Loucy (cell line): ENCODE measurements around the gene HOXA13.

Source experiments
- H2AFZ ChIP-seq: fragments of 200-600 bp; sonication (generic); 2 replicates; pipeline ENCODE4 v1.6.0; 2016; ENCODE audit warnings: antibody characterized with exemption, mild to moderate bottlenecking, low read length, moderate library complexity
- H3F3A ChIP-seq: fragments of 200-600 bp; 2 replicates; pipeline ENCODE4 v1.6.0; 2016; ENCODE audit warnings: antibody characterized with exemption, low read depth, mild to moderate bottlenecking
- H3K27me3 ChIP-seq: fragments of 200-600 bp; sonication (generic); 2 replicates; pipeline ENCODE4 v1.6.1; 2014; ENCODE audit warnings: low read length, mild to moderate bottlenecking; ENCODE audit not compliant: insufficient read depth, poor library complexity, severe bottlenecking
- H3K36me3 ChIP-seq: fragments of 200-600 bp; sonication (generic); 2 replicates; pipeline ENCODE4 v1.6.1; 2016; ENCODE audit warnings: low read length; ENCODE audit not compliant: insufficient read depth
- H3K4me1 ChIP-seq: fragments of 200-600 bp; sonication (generic); 2 replicates; pipeline ENCODE4 v1.5.1; 2014; ENCODE audit warnings: low read length, mild to moderate bottlenecking; ENCODE audit not compliant: insufficient read depth, poor library complexity, severe bottlenecking
- H3K4me2 ChIP-seq: fragments of 200-600 bp; sonication (generic); 2 replicates; pipeline ENCODE4 v1.6.0; 2014; ENCODE audit warnings: antibody characterized with exemption, low read length, low read depth, mild to moderate bottlenecking; ENCODE audit not compliant: poor library complexity, severe bottlenecking
- H3K4me3 ChIP-seq: fragments of 200-600 bp; sonication (generic); 2 replicates; pipeline ENCODE4 v1.5.1; 2014; ENCODE audit warnings: low read length, mild to moderate bottlenecking, mixed read lengths; ENCODE audit not compliant: poor library complexity, severe bottlenecking
- H3K79me2 ChIP-seq: fragments of 200-600 bp; sonication (generic); 2 replicates; pipeline ENCODE4 v1.6.1; 2014; ENCODE audit warnings: low read length; ENCODE audit not compliant: insufficient read depth
- H3K9ac ChIP-seq: fragments of 200-600 bp; sonication (generic); 2 replicates; pipeline ENCODE4 v1.6.0; 2014; ENCODE audit warnings: mild to moderate bottlenecking, low read depth, low read length, moderate library complexity; ENCODE audit not compliant: poor library complexity, severe bottlenecking
- H3K9me2 ChIP-seq: fragments of 200-600 bp; sonication (generic); replicated peaks from 2 replicates; pipeline ENCODE4 v1.6.1; 2016; ENCODE audit warnings: low read depth, low read length, mixed read lengths
- H3K9me3 ChIP-seq: fragments of 200-600 bp; sonication (generic); 2 replicates; pipeline ENCODE4 v1.6.1; 2014; ENCODE audit warnings: mild to moderate bottlenecking, antibody characterized with exemption, low read length, low read depth; ENCODE audit not compliant: insufficient read depth
- H4K20me1 ChIP-seq: fragments of 200-600 bp; sonication (generic); 2 replicates; pipeline ENCODE4 v1.6.0; 2014; ENCODE audit warnings: antibody characterized with exemption, low read length, mild to moderate bottlenecking; ENCODE audit not compliant: insufficient read depth, poor library complexity, severe bottlenecking
- CTCF ChIP-seq: fragments of 200-600 bp; sonication (generic); conservative IDR thresholded peaks from 2 replicates; pipeline ENCODE4 v1.5.1; 2014; ENCODE audit warnings: mild to moderate bottlenecking, antibody characterized with exemption, low read length
- EZH2phosphoT487 ChIP-seq: fragments of 200-600 bp; IDR thresholded peaks from 2 replicates; pipeline ENCODE4 v1.6.1; 2018; ENCODE audit warnings: antibody characterized with exemption, mild to moderate bottlenecking, moderate library complexity, borderline replicate concordance

The HOXA13 gene

GRCh38 chr7:27196287-27196767, 3.6 kb downstream of the HOXA13 start:
- H3K9ac ChIP-seq, result peak overlapping the region; percentile 99
- no peak for TF ChIP-seq EZH2phosphoT487
- TF ChIP-seq CTCF, result peak; percentile 88
- peaks cover 16% of the 10 kb centered on the region for H3K27me3 ChIP-seq
- peaks cover 11% of the 10 kb centered on the region for H3K36me3 ChIP-seq
- peak overlapping the region; percentile 98 for H3K4me2 ChIP-seq
- H3K4me3 ChIP-seq, result peak overlapping the region; percentile 91
- H4K20me1 ChIP-seq, result peaks cover 60% of the 10 kb centered on the region
- H3K4me1 ChIP-seq, result peaks cover 34% of the 10 kb centered on the region
- H3K79me2 ChIP-seq, result peaks cover 95% of the 10 kb centered on the region
- H2AFZ ChIP-seq, result no peak overlapping the region
- no peaks in the 10 kb centered on the region for H3K9me3 ChIP-seq
- no peaks in the 10 kb centered on the region for H3K9me2 ChIP-seq
- 0 out of 2 replicates have a peak, but pooled peaks cover 4% of the 10 kb centered on the region for H3F3A ChIP-seq

- H3K9me2 ChIP-seq, result no peaks in the 10 kb centered on the region
- H2AFZ ChIP-seq, result no peak overlapping the region
- no peaks in the 10 kb centered on the region for H3K9me3 ChIP-seq
- TF ChIP-seq CTCF (no peak), EZH2phosphoT487 (no peak)
- peak overlapping the region; percentile 91 for H3K4me3 ChIP-seq
- H3F3A ChIP-seq, result 0 out of 2 replicates have a peak, but pooled peaks cover 4% of the 10 kb centered on the region
- peaks cover 97% of the 10 kb centered on the region for H3K79me2 ChIP-seq
- H3K36me3 ChIP-seq, result peaks cover 11% of the 10 kb centered on the region
- H3K4me2 ChIP-seq, result peak overlapping the region; percentile 98
- H3K4me1 ChIP-seq, result peaks cover 41% of the 10 kb centered on the region
- peaks cover 16% of the 10 kb centered on the region for H3K27me3 ChIP-seq
- H4K20me1 ChIP-seq, result peaks cover 68% of the 10 kb centered on the region
- H3K9ac ChIP-seq, result peak overlapping the region; percentile 99
Observed at GRCh38 chr7:27194686-27195379, 5.1 kb downstream of the HOXA13 start.

- peaks cover 46% of the 10 kb centered on the region for H3K4me1 ChIP-seq
- peaks cover 11% of the 10 kb centered on the region for H3K36me3 ChIP-seq
- peaks cover 16% of the 10 kb centered on the region for H3K27me3 ChIP-seq
- H3K4me3 ChIP-seq, result peak overlapping the region; percentile 91
- no peaks in the 10 kb centered on the region for H3K9me3 ChIP-seq
- H4K20me1 ChIP-seq, result peaks cover 65% of the 10 kb centered on the region
- H3K9ac ChIP-seq, result peak overlapping the region; percentile 99
- no peak for TF ChIP-seq CTCF
- no peak for TF ChIP-seq EZH2phosphoT487
- no peaks in the 10 kb centered on the region for H3K9me2 ChIP-seq
- peaks cover 100% of the 10 kb centered on the region for H3K79me2 ChIP-seq
- H3K4me2 ChIP-seq, result peak overlapping the region; percentile 98
- H3F3A ChIP-seq, result 0 out of 2 replicates have a peak, but pooled peaks cover 4% of the 10 kb centered on the region
- no peak overlapping the region for H2AFZ ChIP-seq
Observed at GRCh38 chr7:27194002-27194352, 5.9 kb downstream of the HOXA13 start.
